ENCODE measurements around the gene MASP2.
"Not testable (repeated sequence)": the region's sequence is repeated elsewhere in the genome, so short reads cannot be mapped to it uniquely, and the experiment has no call there.

Gene MASP2

DNA sequence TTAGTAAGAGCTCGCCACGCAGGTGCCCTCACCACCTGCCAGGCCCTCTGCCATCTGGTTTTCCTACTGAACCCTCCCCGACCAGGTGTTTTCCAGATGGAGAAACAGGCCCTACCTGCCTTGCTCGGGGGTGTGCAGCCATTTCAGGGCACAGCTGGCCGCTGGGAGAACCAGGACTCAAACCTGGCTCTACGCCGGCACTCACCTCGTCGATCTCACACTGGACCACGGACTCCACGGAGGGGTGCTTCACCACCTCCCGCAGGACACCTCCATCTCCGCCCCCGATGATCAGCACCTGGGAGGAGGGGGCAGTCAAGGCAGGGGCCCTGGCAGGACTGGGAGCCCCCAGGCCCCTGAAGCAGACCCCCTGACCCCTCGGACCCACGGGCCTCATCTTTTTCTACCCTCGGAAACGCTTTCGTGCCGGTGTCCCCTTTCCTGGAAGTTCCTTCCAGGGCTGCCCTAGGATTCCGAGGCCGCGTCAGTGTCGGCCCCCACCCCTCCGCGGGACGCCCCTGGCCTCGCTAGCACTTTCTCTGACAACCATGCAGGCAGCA lies 11.6 kb upstream of the MASP2 start:
- no peak for DNase-seq (ENCODE audit: low read depth in 2 of 2)

GRCh38 chr1:11058026-11058425 lies 11.0 kb upstream of the MASP2 start:
- no peak for DNase-seq (ENCODE audit: low read depth in 2 of 2)

- no peak for DNase-seq (ENCODE audit: low read depth in 2 of 2)
These were observed 10.4 kb upstream of the MASP2 start for GRCh38 chr1:11057477-11057876.

- DNase-seq (ENCODE audit: low read depth in 2 of 2): no peak
These were observed 9.5 kb upstream of the MASP2 start for GRCh38 chr1:11056504-11056903.

DNA sequence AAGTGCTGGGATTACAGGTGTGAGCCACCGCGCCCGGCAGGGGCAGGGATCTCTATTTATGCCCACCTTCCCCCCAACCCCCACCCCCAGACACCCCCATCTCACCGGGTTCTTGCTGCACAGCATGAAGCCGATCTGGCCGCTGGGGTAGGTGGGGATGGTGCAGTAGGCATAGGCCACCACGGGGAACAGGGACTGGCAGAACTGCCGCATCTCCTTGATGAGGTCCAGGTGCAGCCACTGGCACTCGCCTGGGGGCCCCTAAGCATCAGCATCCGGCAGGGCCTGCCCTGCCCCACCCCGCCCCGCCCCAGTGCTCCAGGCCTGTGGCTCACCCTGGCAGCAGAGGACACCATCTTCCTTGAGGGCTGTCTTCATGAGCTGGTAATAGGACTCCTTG lies 8.6 kb upstream of the MASP2 start:
- DNase-seq (ENCODE audit: low read depth in 2 of 2): no peak

GRCh38 chr1:11054666-11055065 lies 7.6 kb upstream of the MASP2 start:
- no peak for DNase-seq (ENCODE audit: low read depth in 2 of 2)

- DNase-seq (ENCODE audit: low read depth in 2 of 2): no peak
These were observed 7.1 kb upstream of the MASP2 start for GRCh38 chr1:11054181-11054580.

GRCh38 chr1:11053758-11054137 lies 6.7 kb upstream of the MASP2 start:
- no peak for DNase-seq (ENCODE audit: low read depth in 2 of 2)

DNA sequence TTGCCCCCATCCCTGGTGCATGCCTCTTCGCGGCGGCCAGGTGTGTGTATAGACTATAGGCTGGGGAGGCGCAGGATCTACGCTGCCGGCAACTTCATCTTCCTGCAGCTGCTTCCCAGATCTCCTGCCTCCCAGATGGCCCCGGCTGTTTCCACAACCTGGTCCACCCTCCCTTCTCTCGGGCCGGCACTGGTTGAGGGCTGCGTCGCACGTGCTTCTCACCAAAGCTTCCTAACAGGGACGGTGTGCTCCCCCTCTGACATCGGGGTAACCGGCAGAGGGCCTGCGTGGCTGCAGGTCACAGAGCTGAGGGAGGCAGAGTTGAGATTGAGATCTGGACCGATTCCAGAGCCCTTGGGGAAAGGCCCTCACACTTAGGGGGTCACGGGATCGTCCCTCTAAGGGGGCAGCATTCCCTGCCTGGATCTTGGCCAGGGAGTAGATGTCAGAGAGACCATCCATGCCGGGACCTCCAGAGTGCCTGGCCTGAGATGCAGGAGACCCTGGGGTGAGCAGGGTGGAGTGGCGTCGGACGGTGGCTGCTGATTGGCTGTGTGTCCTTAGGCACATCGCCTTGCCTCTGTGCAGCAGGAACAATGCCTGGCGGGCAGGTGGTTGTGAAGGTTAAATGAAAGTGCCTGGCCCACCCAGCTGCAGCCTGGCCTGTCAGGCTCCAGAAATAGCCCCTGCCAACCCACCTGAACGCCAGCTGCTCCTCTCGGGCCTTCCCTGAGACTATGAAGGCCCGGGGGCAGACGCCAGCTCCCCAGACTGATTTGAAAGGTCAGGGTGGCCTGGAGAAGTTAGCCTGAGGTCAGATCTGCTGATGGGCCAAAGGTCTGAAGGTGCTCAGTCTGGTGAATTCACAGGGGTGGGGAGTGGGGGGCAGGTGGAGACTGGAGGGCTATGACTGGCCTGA lies 6.1 kb upstream of the MASP2 start:
- DNase-seq (ENCODE audit: low read depth in 2 of 2): no peak

- no peak for DNase-seq (ENCODE audit: low read depth in 2 of 2)
These were observed 4.9 kb upstream of the MASP2 start for GRCh38 chr1:11051781-11052511.

DNA sequence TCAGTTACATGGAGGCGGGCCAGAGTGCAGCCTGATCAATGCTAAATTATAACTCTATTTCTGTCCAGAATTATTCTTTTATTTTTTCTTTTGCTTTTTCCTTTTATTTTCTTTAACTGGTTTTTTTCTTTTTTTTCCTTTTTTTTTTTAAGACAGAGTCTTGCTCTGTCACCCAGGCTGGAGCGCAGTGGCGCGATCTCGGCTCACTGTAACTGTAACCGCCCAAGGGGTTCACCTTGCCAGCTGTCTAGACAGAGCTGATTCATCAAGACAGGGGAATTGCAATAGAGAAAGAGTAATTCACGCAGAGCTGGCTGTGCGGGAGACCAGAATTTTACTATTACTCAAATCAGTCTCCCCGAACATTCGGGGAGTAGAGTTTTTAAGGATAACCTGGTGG lies 4.1 kb upstream of the MASP2 start:
- not testable (repeated sequence) for DNase-seq (ENCODE audit: low read depth in 2 of 2)

- no peak for DNase-seq (ENCODE audit: low read depth in 2 of 2)
These were observed 821 bp downstream of the MASP2 start for GRCh38 chr1:11046270-11046566.

- DNase-seq (ENCODE audit: low read depth in 2 of 2): no peak
These were observed 1.4 kb downstream of the MASP2 start for GRCh38 chr1:11045428-11046269.

DNA sequence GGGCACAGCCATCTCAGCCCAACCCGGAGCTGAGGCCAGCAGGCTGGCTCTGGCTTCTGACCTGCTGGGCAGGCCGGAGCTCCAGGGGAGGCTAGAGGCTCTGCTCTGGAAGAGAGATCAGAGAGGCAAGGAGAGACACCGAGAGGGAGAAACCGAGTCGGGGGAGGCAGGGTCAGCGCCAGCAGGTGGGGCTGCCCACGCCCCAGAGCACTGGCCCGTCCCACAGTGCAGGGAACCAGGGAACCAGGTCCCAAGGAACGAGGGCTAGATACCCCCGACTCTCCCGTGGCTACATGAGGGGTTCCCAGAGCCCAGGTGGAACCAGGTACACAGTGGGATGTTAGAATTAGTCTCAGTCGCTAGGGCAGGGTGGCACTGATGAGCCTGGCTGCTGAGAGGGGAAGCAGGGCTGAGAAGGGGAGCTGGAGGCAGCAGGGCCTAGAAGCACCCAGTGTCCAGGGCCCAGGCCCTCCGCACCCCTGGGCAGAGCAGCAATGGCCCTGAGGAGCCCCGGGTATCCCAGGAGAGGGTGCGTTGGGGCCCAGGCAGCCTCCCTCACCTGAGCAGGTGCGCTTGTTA lies 2.1 kb downstream of the MASP2 start:
- DNase-seq (ENCODE audit: low read depth in 2 of 2): no peak

DNA sequence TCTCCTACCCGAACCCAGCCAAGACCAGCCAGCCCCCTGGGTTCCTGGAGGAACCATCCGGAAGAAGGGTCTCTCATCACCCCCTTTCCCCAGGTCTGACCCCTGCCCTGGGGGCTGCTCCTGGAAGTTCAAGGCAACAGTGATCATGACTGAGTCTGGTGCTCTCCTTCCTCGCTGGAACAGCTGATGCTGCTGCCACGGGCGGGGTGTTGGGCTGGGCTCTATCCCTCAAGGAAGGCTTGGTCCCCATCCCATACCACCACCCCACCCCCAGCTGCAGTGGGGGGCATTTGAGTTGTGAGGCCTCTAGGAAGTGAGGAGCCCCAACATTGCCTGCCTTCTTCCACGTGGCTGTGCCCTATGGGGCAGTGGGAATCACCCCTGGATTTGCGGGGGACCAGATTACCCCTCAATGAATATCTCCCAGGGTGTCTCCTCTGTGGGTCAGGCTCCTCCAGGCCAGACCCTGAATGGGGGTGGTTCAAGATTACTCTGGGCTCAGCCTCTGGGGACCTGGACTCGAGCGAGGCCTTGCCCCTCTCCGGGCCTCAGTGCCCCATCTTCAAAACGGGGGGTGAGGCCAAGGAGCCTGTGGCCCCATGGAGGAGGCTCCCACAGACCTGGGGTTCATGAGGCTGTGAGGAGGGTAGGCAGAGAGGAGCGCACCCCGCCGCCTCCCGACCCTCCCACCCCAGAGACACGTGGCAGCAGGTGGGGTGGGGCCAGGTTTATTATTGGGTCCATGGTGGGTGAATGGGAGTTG lies 2.8 kb downstream of the MASP2 start:
- DNase-seq (ENCODE audit: low read depth in 2 of 2): no peak

DNA sequence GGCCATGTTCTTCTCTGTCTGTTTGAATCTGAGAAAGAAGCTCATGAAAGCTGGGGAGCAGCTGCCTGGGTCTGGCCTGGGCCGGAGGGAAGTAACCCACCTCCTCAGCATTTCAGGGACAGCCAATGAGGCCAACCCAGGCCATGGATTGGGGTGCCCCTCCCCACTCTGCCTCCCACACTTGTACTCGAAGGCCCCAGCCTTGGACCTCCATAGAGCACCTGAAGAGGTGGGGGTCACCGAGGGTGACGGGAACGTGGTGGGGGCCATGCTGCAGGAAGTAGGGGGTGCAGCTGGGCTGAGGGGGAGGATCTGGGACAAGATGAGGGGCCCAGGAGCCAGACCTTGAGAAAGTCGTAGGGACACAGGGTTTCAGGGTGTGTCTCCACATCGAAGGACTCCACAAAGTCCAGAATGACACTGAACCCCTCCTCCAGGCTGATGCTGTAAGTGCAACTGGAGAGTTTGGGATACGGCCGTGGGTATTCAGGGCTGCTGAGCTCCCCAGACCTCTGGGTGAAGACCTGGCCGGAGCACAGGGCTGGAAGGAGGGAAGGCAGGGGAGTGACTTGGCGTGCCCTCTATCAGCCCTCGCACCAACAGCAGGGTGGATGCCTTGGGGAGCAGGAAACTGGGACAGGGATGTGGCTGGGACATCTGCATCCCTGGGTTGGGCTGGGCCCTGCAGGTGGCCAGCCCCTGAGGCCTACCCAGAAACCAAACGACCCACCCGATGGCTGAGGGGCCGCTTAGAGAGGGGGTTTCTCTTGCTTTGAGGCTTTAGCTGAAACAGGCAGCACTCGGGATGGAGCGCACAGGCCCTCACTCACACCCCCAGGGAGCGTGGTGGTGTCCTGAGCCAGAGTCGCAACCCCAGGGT lies 3.8 kb downstream of the MASP2 start:
- DNase-seq (ENCODE audit: low read depth in 2 of 2): no peak

GRCh38 chr1:11042065-11042464 lies 5.0 kb downstream of the MASP2 start:
- no peak for DNase-seq (ENCODE audit: low read depth in 2 of 2)

DNA sequence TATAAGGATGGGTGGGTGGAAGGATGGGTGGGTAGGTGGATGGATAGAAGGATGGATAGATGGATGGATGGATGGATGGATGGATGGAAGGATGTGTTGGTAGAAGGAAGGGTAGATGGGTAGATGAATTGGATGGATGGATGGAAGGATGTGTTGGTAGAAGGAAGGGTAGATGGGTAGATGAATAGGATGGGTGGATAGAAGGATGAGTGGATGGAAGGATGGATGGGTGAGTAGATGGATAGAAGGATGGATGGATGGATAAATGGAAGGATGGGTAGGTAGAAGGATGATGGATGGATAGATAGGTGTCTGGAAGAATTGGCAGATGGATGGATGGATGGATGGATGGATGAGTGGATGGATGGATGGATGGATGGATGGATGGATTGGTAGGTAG lies 6.0 kb downstream of the MASP2 start:
- DNase-seq (ENCODE audit: low read depth in 2 of 2): no peak

- not testable (repeated sequence) for DNase-seq (ENCODE audit: low read depth in 2 of 2)
These were observed 7.0 kb downstream of the MASP2 start for GRCh38 chr1:11040105-11040429.
